Astrocyte of the hippocampus (primary cell): ENCODE results near the gene F8.
A peak's percentile ranks its signal among the peaks of the same experiment; 100 is the strongest.
"Not testable (repeated sequence)": the region's sequence is repeated elsewhere in the genome, so short reads cannot be mapped to it uniquely, and the experiment has no call there.

Source experiments
- DNase-seq: peaks from one replicate; pipeline ENCODE4 v3.0.0; 2011; ENCODE audit warnings: low read depth, low spot score

The F8 gene

DNA sequence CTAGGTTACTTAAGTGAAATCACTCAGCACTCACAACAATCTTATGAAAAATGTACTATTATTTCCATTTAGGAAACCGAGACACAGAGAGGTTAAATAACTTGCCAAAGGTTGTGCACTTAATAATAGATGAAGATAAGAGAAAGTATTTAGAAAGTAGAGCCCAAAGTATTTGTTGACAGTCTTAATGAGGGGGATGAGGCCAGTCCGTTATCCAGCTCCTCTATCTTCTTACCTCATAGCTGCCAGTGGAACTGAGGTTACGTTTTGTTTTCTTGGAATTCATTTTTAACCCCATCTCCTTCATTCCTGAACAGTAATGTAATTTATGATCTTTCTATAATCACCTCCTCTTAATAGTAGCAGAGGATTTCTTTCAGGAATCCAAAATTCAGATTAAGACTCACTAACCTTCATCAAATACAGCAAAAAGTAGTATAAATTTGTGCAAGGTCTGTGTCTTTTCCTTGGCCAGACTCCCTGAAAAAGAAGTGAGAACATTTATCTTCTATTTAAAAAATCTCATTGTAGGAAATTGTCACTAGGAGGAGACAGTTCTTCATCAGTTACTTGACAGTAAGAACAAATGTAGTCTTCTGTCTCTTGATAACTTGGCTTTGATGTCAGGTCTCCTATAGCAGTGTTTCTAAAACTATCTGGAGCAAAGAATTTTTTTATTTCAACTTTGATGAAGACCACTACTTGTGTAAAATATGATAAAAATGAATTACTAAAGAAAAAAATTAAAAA is 35.5 kb downstream of the F8 start:
- no peak for DNase-seq

DNA sequence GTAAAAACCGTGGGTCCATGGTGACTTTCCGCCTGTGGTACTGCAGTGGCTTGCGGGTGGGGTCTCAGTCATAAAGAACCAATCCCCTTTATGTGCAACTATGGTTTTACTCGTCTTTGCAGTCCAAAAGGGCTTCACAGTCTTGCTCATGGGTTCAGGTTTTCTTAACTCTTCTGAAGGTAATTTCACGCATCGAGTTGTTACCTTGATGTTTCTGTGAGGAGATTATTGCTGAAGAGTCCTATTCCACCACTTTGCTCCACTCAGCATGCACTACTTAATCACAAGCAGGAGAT is 41.5 kb downstream of the F8 start:
- DNase-seq = no peak

DNA sequence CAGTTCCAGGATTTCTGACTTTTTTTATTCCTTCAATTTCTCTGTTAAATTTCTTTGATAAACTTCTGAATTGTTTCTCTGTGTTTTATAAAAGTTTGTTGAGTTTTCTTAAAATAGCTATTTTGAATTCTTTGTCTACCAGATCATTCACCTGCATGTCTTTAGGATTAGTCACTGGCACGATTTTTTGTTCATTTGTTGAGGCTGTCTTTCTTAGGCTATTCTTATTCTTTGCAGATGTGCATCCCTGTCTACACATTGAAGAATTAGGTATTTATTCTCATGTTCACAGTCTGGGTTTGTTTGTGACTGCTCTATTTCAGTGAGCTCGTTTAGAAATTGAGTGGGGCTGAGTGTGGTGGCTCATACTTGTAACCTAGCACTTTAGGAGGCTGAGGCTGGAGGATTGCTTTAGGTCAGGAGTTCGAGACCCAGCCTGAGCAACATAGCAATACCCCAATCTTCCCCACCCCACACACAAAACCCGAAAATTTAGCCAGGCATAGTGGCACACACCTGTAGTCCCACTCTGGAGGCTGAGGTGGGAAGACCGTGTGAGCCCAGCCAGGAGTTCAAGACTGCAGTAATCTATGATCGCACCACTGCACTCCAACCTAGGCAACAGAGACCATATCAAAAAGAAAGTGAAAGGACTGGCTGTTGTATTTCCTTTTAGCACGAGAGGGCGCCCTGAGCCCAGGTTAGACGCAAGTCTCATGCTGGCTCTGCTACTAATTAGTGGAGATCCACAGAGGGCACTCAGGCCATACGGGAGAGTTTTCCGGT is 42.0 kb downstream of the F8 start:
- DNase-seq = peak; percentile 71

DNA sequence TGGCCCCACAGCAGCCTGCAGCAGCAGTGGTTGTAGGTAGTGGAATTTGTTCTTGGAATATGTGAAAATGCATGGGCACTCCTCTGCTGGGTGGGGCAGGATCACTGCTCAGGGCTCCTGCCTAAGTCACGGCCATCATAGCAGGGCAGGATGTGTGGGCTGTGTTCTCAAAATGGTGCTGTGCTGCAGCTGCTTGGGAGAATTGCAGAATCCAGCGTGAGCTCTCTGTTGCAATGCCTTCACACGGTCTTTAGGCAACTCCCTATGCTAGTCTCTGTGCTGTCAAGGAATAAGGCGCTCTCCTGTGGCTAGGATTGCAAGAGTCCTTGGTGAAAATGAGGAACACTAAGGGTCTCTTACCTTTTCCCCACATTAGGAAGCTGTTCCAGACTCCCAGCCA is 42.9 kb downstream of the F8 start:
- no peak for DNase-seq

DNA sequence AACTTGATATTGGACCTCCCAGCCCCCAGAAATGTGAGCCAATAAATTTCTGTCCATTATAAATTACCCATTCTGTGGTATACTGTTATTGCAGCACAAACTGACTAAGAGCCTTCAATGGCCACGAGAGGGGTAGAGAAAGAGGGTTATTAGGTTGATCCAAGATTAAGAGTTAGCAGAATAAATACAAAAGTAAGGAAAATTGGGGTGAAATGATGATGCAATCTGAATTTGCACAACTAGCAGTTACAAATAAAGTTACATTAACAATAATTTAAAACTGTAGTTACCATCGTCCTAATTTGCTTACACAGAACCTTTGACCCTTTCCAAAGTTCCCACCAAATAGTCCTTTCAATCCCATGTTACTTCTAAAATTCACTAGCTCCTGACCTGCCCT is 54.2 kb downstream of the F8 start:
- DNase-seq = no peak

DNA sequence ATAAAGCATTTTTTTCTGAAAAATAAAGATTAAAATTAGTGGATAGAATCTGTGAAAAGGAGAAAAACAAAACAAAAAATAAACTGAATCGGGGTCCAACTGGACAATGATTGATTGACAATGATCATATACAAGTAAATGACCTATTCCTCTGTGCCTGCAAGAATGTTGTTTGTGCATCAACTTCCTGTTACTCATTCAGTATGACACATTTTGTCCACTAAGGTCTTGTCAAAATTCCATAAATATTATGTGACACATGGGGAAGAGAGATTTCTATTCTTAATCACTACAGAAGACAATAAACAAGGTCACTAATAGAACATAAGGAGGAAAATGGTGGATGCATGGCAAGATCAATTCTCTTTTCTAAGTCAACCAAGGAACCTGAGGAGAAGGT is 54.9 kb downstream of the F8 start:
- no peak for DNase-seq

DNA sequence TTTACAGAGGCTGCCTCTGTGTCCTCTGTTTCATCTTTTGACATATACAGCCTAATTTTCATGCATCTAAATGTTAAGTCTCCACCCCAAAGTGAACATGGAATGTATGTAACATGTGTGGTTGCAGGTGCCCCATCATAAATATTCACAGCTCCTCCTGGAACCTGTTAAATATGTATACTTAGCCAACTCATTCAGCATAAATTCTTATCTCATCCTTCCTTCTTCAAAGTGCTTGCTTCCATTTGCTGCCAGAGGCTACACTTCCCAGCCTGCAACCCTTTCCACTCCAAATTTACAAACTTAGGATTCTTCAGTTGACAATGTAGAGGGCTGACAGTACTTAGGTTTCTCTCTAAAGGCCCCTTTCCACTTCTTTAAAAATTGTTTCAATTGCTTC is 60.6 kb downstream of the F8 start:
- no peak for DNase-seq

DNA sequence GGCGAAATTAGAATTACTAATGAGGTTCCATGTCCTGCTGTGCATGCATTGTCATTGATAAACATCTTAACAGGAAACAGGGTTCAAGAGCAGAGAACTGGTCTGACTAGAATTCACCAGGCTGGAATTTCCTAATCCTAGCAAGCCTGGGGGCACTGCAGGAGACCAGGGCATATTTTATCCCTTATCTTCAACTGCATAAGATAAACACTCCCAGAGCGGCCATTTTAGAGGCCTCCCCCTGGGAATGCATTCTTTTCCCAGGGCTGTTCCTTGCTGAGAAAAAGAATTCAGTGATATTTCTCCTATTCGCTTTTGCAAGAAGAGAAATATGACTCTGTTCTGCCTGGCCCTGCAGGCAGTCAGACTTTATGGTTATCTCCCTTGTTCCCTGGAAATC is 66.7 kb downstream of the F8 start:
- DNase-seq = not testable (repeated sequence)

DNA sequence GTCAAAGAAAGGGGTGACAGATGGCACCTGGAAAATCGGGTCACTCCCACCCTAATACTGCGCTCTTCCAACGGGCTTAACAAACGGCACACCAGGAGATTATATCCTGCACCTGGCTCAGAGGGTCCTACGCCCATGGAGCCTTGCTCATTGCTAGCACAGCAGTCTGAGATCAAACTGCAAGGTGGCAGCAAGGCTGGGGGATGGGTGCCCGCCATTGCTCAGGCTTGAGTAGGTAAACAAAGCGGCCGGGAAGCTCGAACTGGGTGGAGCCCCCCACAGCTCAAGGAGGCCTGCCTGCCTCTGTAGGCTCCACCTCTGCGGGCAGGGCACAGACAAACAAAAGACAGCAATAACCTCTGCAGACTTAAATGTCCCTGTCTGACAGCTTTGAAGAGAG is 83.3 kb downstream of the F8 start:
- not testable (repeated sequence) for DNase-seq

DNA sequence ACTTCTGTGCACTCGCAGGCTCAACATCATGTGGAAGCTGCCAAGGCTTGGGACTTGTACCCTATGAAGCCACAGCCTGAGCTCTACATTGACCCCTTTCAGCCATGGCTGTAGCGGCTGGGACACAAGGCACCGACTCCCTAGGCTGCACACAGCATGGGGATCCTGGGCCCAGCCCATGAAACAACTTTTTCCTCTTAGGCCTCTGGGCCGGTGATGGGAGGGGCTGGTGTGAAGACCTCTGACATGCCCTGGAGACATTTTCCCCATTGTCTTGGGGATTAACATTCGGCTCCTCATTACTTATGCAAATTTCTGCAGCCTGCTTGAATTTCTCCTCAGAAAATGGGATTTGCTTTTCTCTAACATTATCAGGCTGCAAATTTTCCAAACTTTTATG is 97.8 kb downstream of the F8 start:
- DNase-seq = not testable (repeated sequence)

DNA sequence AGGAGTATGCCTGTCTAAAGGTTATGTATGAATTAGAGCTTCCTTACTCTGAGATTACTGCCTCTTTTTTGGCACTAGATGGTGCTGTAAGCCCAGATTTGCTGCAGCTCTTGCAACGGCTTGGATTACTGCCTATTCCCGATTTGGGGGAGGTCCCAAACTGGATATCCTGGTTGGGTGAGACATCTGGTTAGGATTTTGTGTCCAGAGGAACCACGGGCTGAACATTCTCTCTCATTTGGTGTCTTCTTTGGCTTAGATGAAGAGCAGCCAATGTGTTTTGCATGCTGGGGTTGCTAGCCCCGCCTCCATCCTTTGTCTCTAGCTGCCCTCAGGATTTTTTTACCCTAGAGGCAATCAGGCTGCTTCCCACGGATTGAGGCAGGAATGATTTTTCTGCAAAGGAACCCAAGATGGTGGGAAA is 104.5 kb downstream of the F8 start:
- DNase-seq = peak; percentile 80

DNA sequence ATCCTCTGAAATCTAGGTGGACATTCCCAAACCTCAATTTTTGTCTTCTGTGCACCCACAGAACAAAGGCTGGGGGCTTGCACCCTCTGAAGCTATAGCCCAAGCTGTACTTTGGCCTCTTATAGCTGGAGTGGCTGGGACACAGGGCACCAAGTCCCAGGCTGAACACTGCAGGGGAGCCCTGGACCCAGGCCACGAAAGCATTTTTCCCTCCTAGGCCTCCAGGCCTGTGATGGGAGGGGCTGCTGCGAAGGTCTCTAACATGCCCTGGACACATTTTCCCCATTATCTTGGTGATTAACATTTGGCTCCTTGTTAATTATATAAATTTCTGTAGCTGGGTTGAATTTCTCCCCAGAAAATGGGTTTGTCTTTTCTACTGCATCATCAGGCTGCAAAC is 108.5 kb downstream of the F8 start:
- no peak for DNase-seq

DNA sequence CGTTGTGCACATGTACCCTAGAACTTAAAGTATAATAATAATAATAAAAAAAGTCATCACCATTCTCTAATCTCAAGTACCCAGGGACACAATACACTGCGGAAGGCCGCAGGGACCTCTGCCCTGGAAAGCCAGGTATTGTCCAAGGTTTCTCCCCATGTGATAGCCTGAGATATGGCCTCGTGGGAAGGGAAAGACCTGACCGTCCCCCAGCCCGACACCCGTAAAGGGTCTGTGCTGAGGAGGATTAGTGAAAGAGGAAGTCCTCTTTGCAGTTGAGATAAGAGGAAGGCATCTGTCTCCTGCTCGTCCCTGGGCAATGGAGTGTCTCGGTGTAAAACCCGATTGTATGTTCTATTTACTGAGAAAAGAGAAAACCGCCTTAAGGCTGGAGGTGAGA is 112.0 kb downstream of the F8 start:
- not testable (repeated sequence) for DNase-seq

DNA sequence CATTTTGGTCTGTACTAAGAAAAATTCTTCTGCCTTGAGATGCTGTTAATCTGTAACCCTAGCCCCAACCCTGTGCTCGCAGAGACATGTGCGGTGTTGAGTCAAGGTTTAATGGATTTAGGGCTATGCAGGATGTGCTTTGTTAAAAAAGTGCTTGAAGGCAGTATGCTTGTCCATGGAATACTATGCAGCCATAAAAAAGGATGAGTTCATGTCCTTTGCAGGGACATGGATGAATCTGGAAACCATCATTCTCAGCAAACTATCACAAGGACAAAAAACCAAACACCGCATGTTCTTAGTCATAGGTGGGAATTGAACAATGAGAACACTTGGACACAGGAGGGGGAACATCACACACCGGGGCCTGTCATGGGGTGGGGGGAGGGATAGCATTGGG is 112.5 kb downstream of the F8 start:
- not testable (repeated sequence) for DNase-seq

DNA sequence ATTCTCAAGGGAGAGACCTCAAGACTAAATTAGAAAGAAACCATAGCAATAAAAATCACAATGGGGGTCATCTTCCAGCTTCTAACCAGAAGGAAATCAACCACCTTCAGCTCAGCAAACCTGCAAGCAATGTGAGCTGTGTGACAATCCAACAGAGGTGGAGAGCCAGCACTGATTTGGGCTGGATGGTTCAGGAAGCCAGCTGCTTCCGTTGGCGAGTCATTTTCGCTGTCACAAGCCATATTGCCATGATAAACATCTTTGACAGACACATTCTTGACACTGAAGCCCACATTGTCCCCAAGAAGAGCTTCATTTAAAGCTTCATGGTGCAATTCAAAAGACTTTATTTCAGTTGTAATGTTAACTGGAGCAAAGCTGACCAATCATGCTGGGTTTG is 113.7 kb downstream of the F8 start:
- DNase-seq = no peak

DNA sequence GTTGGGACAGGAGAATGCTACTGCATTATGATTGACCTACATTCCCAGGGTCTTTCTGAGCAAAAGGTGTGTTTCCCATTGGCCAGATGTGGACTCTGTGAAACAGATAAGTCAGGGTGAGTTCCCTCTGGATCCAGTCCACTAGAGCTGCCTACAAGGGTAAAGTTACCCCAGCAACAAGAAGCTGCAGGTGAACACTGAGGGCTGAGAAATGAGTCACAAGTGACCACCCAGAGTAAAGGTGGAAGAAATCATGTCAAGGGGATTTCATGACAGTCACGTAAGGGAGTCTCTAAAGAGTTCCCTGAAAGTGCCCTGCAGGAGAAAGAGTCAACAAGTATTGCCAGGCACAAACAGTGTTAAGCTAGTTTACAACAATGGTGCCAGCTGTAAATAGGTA is 120.1 kb downstream of the F8 start:
- no peak for DNase-seq

DNA sequence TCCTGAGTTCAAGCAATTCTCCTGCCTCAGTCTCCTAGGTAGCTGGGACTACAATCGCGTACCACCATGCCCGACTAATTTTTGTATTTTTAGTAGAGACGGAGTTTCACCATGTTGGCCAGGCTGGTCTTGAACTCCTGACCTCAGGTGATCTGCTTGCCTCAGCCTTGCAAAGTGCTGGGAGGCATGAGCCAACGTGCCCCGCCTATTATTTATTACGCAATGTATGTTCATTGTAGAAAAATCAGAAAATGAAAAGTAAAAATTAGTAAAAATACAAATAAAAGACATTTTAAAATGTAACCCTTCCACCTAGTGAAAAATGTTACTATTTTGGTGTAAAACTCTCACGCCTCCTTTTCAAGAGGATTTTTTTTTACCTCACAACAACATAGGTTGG is 122.2 kb downstream of the F8 start:
- no peak for DNase-seq

DNA sequence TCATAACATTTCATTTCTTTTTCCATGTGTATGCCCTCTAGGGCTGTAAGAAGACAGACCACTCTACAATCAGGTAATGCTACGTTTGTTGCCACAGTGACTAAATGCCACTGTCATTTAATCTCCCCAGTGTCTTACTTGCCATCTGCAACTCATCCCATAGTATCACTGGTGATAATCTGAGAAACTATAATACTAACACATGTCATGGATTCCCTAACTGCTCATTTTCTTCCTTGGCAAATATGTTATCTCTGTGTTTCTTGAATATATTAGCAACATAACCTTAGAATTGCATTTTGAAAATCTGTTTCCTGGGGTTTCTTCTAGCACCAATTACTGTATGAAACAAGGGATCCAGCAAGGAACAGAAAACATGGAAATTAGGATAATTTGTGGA is 130.2 kb downstream of the F8 start:
- no peak for DNase-seq

DNA sequence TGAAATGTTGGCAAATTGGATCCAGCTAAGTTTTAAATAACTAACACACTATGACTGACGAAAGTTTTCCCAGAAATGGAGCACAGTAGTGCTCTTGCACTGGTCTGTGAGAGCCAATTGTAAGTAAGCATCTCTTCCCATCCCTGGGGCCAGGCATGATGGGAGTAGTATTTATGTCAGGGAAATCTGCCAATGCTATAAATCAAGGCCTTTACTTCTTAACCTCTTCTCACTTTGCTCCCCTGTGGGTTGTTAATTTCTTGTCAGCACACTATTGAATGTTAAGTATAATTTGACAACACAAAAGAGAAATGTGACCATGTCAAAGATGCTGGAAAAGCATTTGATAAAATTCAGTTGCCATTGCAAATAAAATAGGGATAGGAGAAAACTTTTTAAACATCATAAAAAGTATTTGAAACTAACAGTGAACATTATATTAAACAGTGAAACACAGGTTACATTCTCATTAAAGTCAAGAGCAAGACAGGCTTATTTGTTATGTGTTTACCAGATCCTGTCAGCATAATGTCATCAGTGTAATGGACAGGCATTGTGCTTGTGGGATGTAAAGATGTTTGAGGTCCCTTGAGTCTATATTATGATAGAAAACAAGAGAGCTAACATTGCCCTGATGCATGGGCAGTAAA is 131.4 kb downstream of the F8 start:
- DNase-seq = no peak

DNA sequence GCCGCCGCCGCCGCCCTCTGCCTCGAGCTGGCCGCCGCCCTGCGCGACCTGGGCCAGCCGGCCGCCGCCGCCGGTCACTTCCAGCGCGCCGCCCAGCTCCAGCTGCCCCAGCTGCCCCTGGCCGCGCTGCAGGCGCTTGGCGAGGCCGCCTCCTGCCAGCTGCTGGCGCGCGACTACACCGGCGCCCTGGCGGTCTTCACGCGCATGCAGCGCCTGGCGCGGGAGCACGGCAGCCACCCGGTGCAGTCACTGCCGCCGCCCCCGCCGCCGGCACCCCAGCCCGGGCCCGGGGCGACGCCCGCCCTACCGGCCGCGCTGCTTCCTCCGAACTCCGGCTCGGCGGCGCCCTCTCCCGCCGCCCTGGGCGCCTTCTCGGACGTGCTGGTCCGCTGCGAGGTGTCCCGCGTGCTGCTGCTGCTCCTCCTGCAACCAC is 135.7 kb downstream of the F8 start:
- not testable (repeated sequence) for DNase-seq

DNA sequence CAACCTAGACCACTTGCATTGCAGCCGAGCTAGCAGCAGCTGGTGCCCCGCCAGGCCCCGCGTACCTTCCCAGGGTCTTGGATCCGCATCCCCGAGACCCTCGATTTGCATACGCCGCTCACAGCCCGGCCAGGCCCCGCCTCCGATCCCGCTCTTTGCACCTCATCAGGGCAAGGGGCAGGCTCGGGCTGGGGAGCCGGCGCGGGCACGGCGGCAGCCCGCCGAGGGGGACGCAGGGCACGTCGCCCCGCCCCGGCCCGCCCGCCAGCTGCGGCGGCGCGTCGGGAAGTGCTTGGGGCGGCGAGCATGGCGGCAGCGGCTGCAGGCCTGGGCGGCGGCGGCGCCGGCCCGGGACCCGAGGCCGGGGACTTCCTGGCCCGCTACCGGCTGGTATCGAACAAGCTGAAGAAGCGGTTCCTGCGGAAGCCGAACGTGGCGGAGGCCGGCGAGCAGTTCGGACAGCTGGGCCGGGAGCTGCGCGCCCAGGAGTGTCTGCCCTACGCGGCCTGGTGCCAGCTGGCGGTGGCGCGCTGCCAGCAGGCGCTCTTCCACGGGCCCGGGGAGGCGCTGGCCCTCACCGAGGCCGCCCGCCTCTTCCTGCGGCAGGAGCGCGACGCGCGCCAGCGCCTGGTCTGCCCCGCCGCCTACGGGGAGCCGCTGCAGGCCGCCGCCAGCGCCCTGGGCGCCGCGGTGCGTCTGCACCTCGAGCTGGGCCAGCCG is 136.3 kb downstream of the F8 start, which contains the start of gene F8A1:
Gene F8A1, plus strand, starts transcription at position 287 of the 720 bp plus-strand sequence. Its CDS starts 20 bp downstream, at position 307.
- DNase-seq = not testable (repeated sequence)

DNA sequence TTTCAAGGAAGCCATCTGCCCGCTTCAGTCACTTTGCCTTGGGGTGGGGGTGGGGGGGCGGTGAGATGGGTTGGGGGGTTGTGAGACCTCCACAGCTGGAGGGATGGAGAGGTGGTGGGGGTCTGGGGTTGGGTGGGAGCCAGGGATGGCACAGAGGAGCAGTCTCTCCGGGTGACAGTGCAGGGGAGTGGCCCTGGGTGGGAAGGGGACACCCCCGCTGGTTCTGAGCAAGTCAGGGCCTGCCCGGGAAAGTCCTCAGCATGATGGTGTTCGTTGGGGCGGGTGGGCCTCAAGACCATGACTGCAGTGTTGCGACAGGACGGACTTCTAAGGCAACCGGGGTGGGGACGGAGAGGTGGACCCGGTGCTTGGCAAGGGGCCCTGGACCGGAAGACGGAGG is 137.0 kb downstream of the F8 start:
- DNase-seq = not testable (repeated sequence)
